ENCODE measurements around the gene ARHGAP15. TPM values are rescaled to one million over a fixed set of nuclear protein-coding genes. Genes with fewer than 3 reads are reported as not detected.

Gene ARHGAP15
- polyA plus RNA-seq, 2 of the 4 experiments (the other 2 are of a cell fraction) = 0.34 TPM; not detected in 1

GRCh38 chr2:143675021-143675420 lies 545.8 kb downstream of the ARHGAP15 start:
- ChIA-PET CTCF (no interaction called here), POLR2A (no interaction called here)
- ATAC-seq = no peak
- Histone ChIP-seq H3K9me3 (no peaks in the 10 kb centered on the region), H3K4me2 (no peak overlapping the region), H3K27ac (no peak overlapping the region), H3K4me1 (no peaks in the 10 kb centered on the region), H3K4me3 (no peak overlapping the region)
- no peak for FAIRE-seq
- no peak for DNase-seq (ENCODE audit: low read depth in 1 of 2, low spot score in 1 of 2)
- no peak for TF ChIP-seq FOSL2 (IDR thresholded peaks at IDR 0.05)
- no peak for TF ChIP-seq FOSL2 (CRISPR knock-in tag; IDR thresholded peaks at IDR 0.05)
- no peak for TF ChIP-seq TP53 (CRISPR knock-in tag; IDR thresholded peaks at IDR 0.05)
- TF ChIP-seq FOSB (CRISPR knock-in tag; IDR thresholded peaks at IDR 0.05) = no peak
- no peak for TF ChIP-seq HEYL (CRISPR knock-in tag; IDR thresholded peaks at IDR 0.05)

GRCh38 chr2:143679617-143680016 lies 550.4 kb downstream of the ARHGAP15 start:
- CTCF ChIA-PET = no interaction called here
- no peak for DNase-seq (ENCODE audit: low read depth in 1 of 2, low spot score in 1 of 2)

GRCh38 chr2:143680885-143681405 lies 551.7 kb downstream of the ARHGAP15 start:
- H3K4me3 ChIP-seq = no peak overlapping the region
- DNase-seq (ENCODE audit: low read depth in 1 of 2, low spot score in 1 of 2) (no peak), ATAC-seq (no peak), FAIRE-seq (no peak)
- TF ChIP-seq JUNB (IDR thresholded peaks at IDR 0.05) (no peak), TFCP2L1 (CRISPR knock-in tag; IDR thresholded peaks at IDR 0.05) (no peak), SREBF2 (IDR thresholded peaks at IDR 0.05) (no peak), PBX3 (IDR thresholded peaks at IDR 0.05) (no peak), RCOR1 (IDR thresholded peaks at IDR 0.05; ENCODE audit: low read depth, low read length) (no peak), MAX (IDR thresholded peaks at IDR 0.05) (no peak), TP53 (CRISPR knock-in tag; IDR thresholded peaks at IDR 0.05) (no peak), POLR2AphosphoS2 (conservative IDR thresholded peaks at IDR 0.05; ENCODE audit: low read length) (no peak), MAZ (IDR thresholded peaks at IDR 0.05; ENCODE audit: borderline replicate concordance, low read depth, low read length) (no peak), RAD21 (conservative IDR thresholded peaks at IDR 0.05 in 1 of 2, IDR thresholded peaks at IDR 0.05 in 1 of 2) (no peak), MAFK (IDR thresholded peaks at IDR 0.05; ENCODE audit: partially characterized antibody) (no peak), RNF2 (IDR thresholded peaks at IDR 0.05; ENCODE audit: borderline replicate concordance, low read depth) (no peak), EHF (CRISPR knock-in tag; IDR thresholded peaks at IDR 0.05) (no peak), E2F6 (IDR thresholded peaks at IDR 0.05; ENCODE audit: borderline replicate concordance, low read depth) (no peak), RFX5 (IDR thresholded peaks at IDR 0.05) (no peak)
- no peaks in the 10 kb centered on the region for H3K4me1 ChIP-seq
- H3K9me3 ChIP-seq = no peaks in the 10 kb centered on the region
- ChIA-PET CTCF (no interaction called here), POLR2A (no interaction called here)
- H3K4me2 ChIP-seq = no peak overlapping the region
- no peak overlapping the region for H3K27ac ChIP-seq
- 48% methylated on average over 3 of the region's 3 CpGs for WGBS (ENCODE audit: missing lambda C conversion rate)

More at GRCh38 chr2:143679617-143680016, 550.4 kb downstream of the ARHGAP15 start:
- WGBS (ENCODE audit: missing lambda C conversion rate) = 48% methylated on average over 5 of the region's 5 CpGs
- TF ChIP-seq CEBPB (IDR thresholded peaks at IDR 0.05) (no peak), JUN (IDR thresholded peaks at IDR 0.05) (no peak), ZNF302 (CRISPR knock-in tag; IDR thresholded peaks at IDR 0.05) (no peak), HOXA7 (CRISPR knock-in tag; IDR thresholded peaks at IDR 0.05) (no peak), FOSB (CRISPR knock-in tag; IDR thresholded peaks at IDR 0.05) (no peak), PHF8 (IDR thresholded peaks at IDR 0.05; ENCODE audit: borderline replicate concordance, low read depth) (no peak), HES2 (IDR thresholded peaks at IDR 0.05) (no peak), KDM1A (IDR thresholded peaks at IDR 0.05; ENCODE audit: low read depth) (no peak)
- Histone ChIP-seq H3K9me3 (no peaks in the 10 kb centered on the region), H3K27ac (no peak overlapping the region), H3K4me1 (no peaks in the 10 kb centered on the region), H3K4me3 (no peak overlapping the region), H3K4me2 (no peak overlapping the region)
- no peak for FAIRE-seq
- ATAC-seq = no peak
- POLR2A ChIA-PET = no interaction called here

All from A549 (cell line).